Neural cell (in vitro differentiated cells): ENCODE data around the gene ZCCHC10. TPM values are rescaled to one million over a fixed set of nuclear protein-coding genes. Genes with fewer than 3 reads are reported as not detected.

ENCODE experiments used
- H2AFZ ChIP-seq: fragments of 200-600, 300-800 bp; sonication (generic), shearing (Covaris generic); 2 replicates; pipeline ENCODE4 v1.6.0; 2014; ENCODE audit warnings: low read depth, mild to moderate bottlenecking, antibody characterized with exemption, low read length, moderate library complexity
- H3F3A ChIP-seq: fragments of 200-600 bp; shearing (Covaris generic); 2 replicates; pipeline ENCODE4 v1.6.1; 2016; ENCODE audit warnings: mild to moderate bottlenecking, moderate library complexity, mixed read lengths, antibody characterized with exemption, low read length; ENCODE audit not compliant: insufficient read depth, poor library complexity, severe bottlenecking
- H3K27ac ChIP-seq: fragments of 200-600, 300-800 bp; sonication (generic), shearing (Covaris generic); 2 replicates; pipeline ENCODE4 v1.5.1; 2014; ENCODE audit warnings: mild to moderate bottlenecking, low read length, moderate library complexity
- H3K27me3 ChIP-seq: fragments of 300-800, 200-600 bp; sonication (generic), shearing (Covaris generic); 2 replicates; pipeline ENCODE4 v1.6.0; 2014; ENCODE audit warnings: mild to moderate bottlenecking, low read depth, low read length, moderate library complexity; ENCODE audit not compliant: insufficient read depth
- H3K36me3 ChIP-seq: fragments of 300-800, 200-600 bp; sonication (generic), shearing (Covaris generic); 2 replicates; pipeline ENCODE4 v1.5.1; 2014; ENCODE audit warnings: mild to moderate bottlenecking, antibody characterized with exemption, low read length, moderate library complexity; ENCODE audit not compliant: insufficient read depth
- H3K4me2 ChIP-seq: fragments of 300-800, 200-600 bp; sonication (generic), shearing (Covaris generic); 2 replicates; pipeline ENCODE4 v1.6.0; 2014; ENCODE audit warnings: mild to moderate bottlenecking, low read length
- H3K4me3 ChIP-seq: fragments of 300-800, 200-600 bp; sonication (generic), shearing (Covaris generic); 2 replicates; pipeline ENCODE4 v1.5.1; 2014; ENCODE audit warnings: mild to moderate bottlenecking, low read length, moderate library complexity
- H3K79me2 ChIP-seq: fragments of 200-600 bp; shearing (Covaris generic); replicated peaks from 2 replicates; pipeline ENCODE4 v1.6.0; 2014; ENCODE audit warnings: mild to moderate bottlenecking, low read length, moderate library complexity; ENCODE audit not compliant: insufficient read depth
- H3K9ac ChIP-seq: fragments of 300-800, 200-600 bp; sonication (generic), shearing (Covaris generic); 2 replicates; pipeline ENCODE4 v1.6.1; 2016; ENCODE audit warnings: mild to moderate bottlenecking, low read length, mixed read lengths
- H3K9me2 ChIP-seq: fragments of 200-600 bp; shearing (Covaris generic); 2 replicates; pipeline ENCODE4 v1.6.1; 2016; ENCODE audit warnings: mild to moderate bottlenecking, low read length, mixed read lengths; ENCODE audit not compliant: insufficient read depth
- H3K9me3 ChIP-seq: fragments of 200-600, 300-800 bp; sonication (generic), shearing (Covaris generic); 2 replicates; pipeline ENCODE4 v1.6.1; 2016; ENCODE audit warnings: mild to moderate bottlenecking, mixed run types, low read length, moderate library complexity, mixed read lengths
- H4K20me1 ChIP-seq: fragments of 200-600 bp; shearing (Covaris generic); 2 replicates; pipeline ENCODE4 v1.6.1; 2016; ENCODE audit warnings: mild to moderate bottlenecking, mixed run types; ENCODE audit not compliant: insufficient read depth
- EP300 ChIP-seq: fragments of 450-650 bp; conservative IDR thresholded peaks from 2 replicates; pipeline ENCODE4 v1.6.1; 2014; ENCODE audit warnings: antibody characterized with exemption, mild to moderate bottlenecking, moderate library complexity; ENCODE audit not compliant: poor library complexity, severe bottlenecking
- EZH2 ChIP-seq: fragments of 200-600, 300-800 bp; shearing (Covaris generic), sonication (generic); IDR thresholded peaks from 2 replicates; pipeline ENCODE4 v1.6.1; 2014; ENCODE audit warnings: antibody characterized with exemption, low read length, borderline replicate concordance, mild to moderate bottlenecking; ENCODE audit not compliant: insufficient read depth, poor library complexity, severe bottlenecking
- MXI1 ChIP-seq: fragments of 450-650 bp; conservative IDR thresholded peaks from 2 replicates; pipeline ENCODE4 v1.6.1; 2014; ENCODE audit warnings: antibody characterized with exemption, mild to moderate bottlenecking; ENCODE audit not compliant: poor library complexity, severe bottlenecking
- POLR2AphosphoS5 ChIP-seq: IDR thresholded peaks from 2 replicates; pipeline ENCODE4 v1.6.1; 2012
- RAD21 ChIP-seq: fragments of 450-650 bp; conservative IDR thresholded peaks from 2 replicates; pipeline ENCODE4 v1.6.1; 2014; ENCODE audit warnings: antibody characterized with exemption, mild to moderate bottlenecking, moderate library complexity
- REST ChIP-seq: IDR thresholded peaks from 2 replicates; pipeline ENCODE4 v1.6.1; 2012; ENCODE audit warnings: borderline replicate concordance
- SMC3 ChIP-seq: fragments of 450-650 bp; conservative IDR thresholded peaks from 2 replicates; pipeline ENCODE4 v1.6.1; 2014; ENCODE audit warnings: antibody characterized with exemption, mild to moderate bottlenecking, moderate library complexity; ENCODE audit not compliant: poor library complexity
- TAF1 ChIP-seq: IDR thresholded peaks from 2 replicates; pipeline ENCODE4 v1.6.1; 2012; ENCODE audit warnings: low read depth
- polyA plus RNA-seq: library from polyadenylated mRNA; depleted of rRNA; stranded (reverse); fragments of >200 nt; gene quantifications from 2 replicates; pipeline ENCODE4 v1.2.3, GENCODE V29; 2014
- TF ChIP-seq, protein P1 (sequence below): fragments of 450-650 bp; IDR thresholded peaks from 2 replicates; pipeline ENCODE4 v1.5.1; 2014; ENCODE audit warnings: antibody characterized with exemption, mild to moderate bottlenecking, moderate library complexity; ENCODE audit not compliant: poor library complexity, severe bottlenecking

ZCCHC10 gene
- polyA plus RNA-seq, 1 donor from 2014 or later, result 68.0 TPM

- H3K27me3 ChIP-seq, result no peaks in the 10 kb centered on the region
- H3K9me2 ChIP-seq, result no peaks in the 10 kb centered on the region
- no peak overlapping the region for H3K9ac ChIP-seq
- no peaks in the 10 kb centered on the region for H3F3A ChIP-seq
- TF ChIP-seq TAF1 (no peak), RAD21 (no peak), POLR2AphosphoS5 (no peak), EP300 (no peak), REST (no peak), SMC3 (no peak), MXI1 (no peak), EZH2 (no peak)
- TF ChIP-seq, protein P1, sequence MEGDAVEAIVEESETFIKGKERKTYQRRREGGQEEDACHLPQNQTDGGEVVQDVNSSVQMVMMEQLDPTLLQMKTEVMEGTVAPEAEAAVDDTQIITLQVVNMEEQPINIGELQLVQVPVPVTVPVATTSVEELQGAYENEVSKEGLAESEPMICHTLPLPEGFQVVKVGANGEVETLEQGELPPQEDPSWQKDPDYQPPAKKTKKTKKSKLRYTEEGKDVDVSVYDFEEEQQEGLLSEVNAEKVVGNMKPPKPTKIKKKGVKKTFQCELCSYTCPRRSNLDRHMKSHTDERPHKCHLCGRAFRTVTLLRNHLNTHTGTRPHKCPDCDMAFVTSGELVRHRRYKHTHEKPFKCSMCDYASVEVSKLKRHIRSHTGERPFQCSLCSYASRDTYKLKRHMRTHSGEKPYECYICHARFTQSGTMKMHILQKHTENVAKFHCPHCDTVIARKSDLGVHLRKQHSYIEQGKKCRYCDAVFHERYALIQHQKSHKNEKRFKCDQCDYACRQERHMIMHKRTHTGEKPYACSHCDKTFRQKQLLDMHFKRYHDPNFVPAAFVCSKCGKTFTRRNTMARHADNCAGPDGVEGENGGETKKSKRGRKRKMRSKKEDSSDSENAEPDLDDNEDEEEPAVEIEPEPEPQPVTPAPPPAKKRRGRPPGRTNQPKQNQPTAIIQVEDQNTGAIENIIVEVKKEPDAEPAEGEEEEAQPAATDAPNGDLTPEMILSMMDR, result no peak
- H3K9me3 ChIP-seq, result no peaks in the 10 kb centered on the region
- no peaks in the 10 kb centered on the region for H3K36me3 ChIP-seq
- H4K20me1 ChIP-seq, result no peaks in the 10 kb centered on the region
- H2AFZ ChIP-seq, result no peak overlapping the region
- H3K4me3 ChIP-seq, result no peak overlapping the region
- H3K27ac ChIP-seq, result no peak overlapping the region
- no peaks in the 10 kb centered on the region for H3K79me2 ChIP-seq
- H3K4me2 ChIP-seq, result no peak overlapping the region
Measured at GRCh38 chr5:133006653-133007052, 19.7 kb downstream of the ZCCHC10 start.

- Histone ChIP-seq H4K20me1 (no peaks in the 10 kb centered on the region), H2AFZ (no peak overlapping the region), H3K9me3 (no peaks in the 10 kb centered on the region), H3K9ac (no peak overlapping the region), H3K36me3 (no peaks in the 10 kb centered on the region), H3K9me2 (no peaks in the 10 kb centered on the region), H3K4me3 (no peak overlapping the region), H3K4me2 (no peak overlapping the region), H3K27ac (no peak overlapping the region), H3K79me2 (no peaks in the 10 kb centered on the region), H3K27me3 (no peaks in the 10 kb centered on the region), H3F3A (no peaks in the 10 kb centered on the region)
- TF ChIP-seq POLR2AphosphoS5 (no peak), EZH2 (no peak), SMC3 (no peak), TAF1 (no peak), RAD21 (no peak), REST (no peak), MXI1 (no peak), EP300 (no peak)
- TF ChIP-seq, protein P1, result no peak
Measured at GRCh38 chr5:132999246-132999645, 27.1 kb downstream of the ZCCHC10 start.
